ENCODE results near the gene PAQR3. TPM values are rescaled to one million over a fixed set of nuclear protein-coding genes. Genes with fewer than 3 reads are reported as not detected.
A peak's percentile ranks its signal among the peaks of the same experiment; 100 is the strongest.

Gene PAQR3
- total and polyA plus RNA-seq, 8 donors = 1.7 to 33.8 (median 3.2) TPM

GRCh38 chr4:78937837-78938236, 1.4 kb downstream of the PAQR3 start:
- DNase-seq = no peak
- intact Hi-C loops (cut with DNase I; ENCODE audit: low total_unique reads) = no loop called here
- TF ChIP-seq POLR2A (IDR thresholded peaks at IDR 0.05) (no peak), EP300 (IDR thresholded peaks at IDR 0.05) (no peak), POLR2AphosphoS5 (IDR thresholded peaks at IDR 0.05) (no peak)
- TF ChIP-seq, protein P1, sequence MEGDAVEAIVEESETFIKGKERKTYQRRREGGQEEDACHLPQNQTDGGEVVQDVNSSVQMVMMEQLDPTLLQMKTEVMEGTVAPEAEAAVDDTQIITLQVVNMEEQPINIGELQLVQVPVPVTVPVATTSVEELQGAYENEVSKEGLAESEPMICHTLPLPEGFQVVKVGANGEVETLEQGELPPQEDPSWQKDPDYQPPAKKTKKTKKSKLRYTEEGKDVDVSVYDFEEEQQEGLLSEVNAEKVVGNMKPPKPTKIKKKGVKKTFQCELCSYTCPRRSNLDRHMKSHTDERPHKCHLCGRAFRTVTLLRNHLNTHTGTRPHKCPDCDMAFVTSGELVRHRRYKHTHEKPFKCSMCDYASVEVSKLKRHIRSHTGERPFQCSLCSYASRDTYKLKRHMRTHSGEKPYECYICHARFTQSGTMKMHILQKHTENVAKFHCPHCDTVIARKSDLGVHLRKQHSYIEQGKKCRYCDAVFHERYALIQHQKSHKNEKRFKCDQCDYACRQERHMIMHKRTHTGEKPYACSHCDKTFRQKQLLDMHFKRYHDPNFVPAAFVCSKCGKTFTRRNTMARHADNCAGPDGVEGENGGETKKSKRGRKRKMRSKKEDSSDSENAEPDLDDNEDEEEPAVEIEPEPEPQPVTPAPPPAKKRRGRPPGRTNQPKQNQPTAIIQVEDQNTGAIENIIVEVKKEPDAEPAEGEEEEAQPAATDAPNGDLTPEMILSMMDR (IDR thresholded peaks at IDR 0.05) = no peak
- Histone ChIP-seq H3K4me1 (peaks cover 0 to 33% (median 16%) of the 10 kb centered on the region in 4 donors), H3K27ac (no peak overlapping the region), H3K27me3 (no peaks in the 10 kb centered on the region), H3K4me3 (peak overlapping the region in 2 of 4 donors; percentile 64 to 83), H3K9me3 (no peaks in the 10 kb centered on the region), H3K36me3 (peaks cover 0 to 6% (median 1%) of the 10 kb centered on the region in 4 donors)
- 92 to 96% (median 94%) methylated on average over 4 of the region's 4 CpGs for WGBS, 5 donors

- intact Hi-C loops (cut with DNase I; ENCODE audit: low total_unique reads) = no loop called here
- Histone ChIP-seq H3K36me3 (peaks cover 0 to 9% (median 4%) of the 10 kb centered on the region in 4 donors), H3K4me1 (peaks cover 0 to 33% (median 16%) of the 10 kb centered on the region in 4 donors), H3K27ac (no peak overlapping the region), H3K27me3 (no peaks in the 10 kb centered on the region), H3K9me3 (no peaks in the 10 kb centered on the region), H3K4me3 (no peak overlapping the region)
- DNase-seq = no peak
- WGBS, 5 donors = 75 to 86% (median 83%) methylated on average over 4 of the region's 4 CpGs
- TF ChIP-seq POLR2A (IDR thresholded peaks at IDR 0.05) (no peak), EP300 (IDR thresholded peaks at IDR 0.05) (no peak), POLR2AphosphoS5 (IDR thresholded peaks at IDR 0.05) (no peak)
- TF ChIP-seq, protein P1 (IDR thresholded peaks at IDR 0.05) = no peak
These were observed 2.2 kb downstream of the PAQR3 start for GRCh38 chr4:78936989-78937388.

GRCh38 chr4:78930016-78930629, 9.1 kb downstream of the PAQR3 start:
- Histone ChIP-seq H3K27ac (no peak overlapping the region), H3K9me3 (no peaks in the 10 kb centered on the region), H3K4me1 (no peaks in the 10 kb centered on the region), H3K4me3 (no peak overlapping the region), H3K27me3 (no peaks in the 10 kb centered on the region), H3K36me3 (peaks cover 0 to 44% (median 33%) of the 10 kb centered on the region in 4 donors)
- intact Hi-C loops (cut with DNase I; ENCODE audit: low total_unique reads) = no loop called here
- WGBS, 5 donors = 94 to 98% (median 96%) methylated on average over 6 of the region's 6 CpGs
- DNase-seq = no peak
- TF ChIP-seq POLR2A (IDR thresholded peaks at IDR 0.05) = no peak
- TF ChIP-seq POLR2AphosphoS5 (IDR thresholded peaks at IDR 0.05) = no peak
- TF ChIP-seq EP300 (IDR thresholded peaks at IDR 0.05) = no peak
- TF ChIP-seq, protein P1 (IDR thresholded peaks at IDR 0.05) = no peak

DNA sequence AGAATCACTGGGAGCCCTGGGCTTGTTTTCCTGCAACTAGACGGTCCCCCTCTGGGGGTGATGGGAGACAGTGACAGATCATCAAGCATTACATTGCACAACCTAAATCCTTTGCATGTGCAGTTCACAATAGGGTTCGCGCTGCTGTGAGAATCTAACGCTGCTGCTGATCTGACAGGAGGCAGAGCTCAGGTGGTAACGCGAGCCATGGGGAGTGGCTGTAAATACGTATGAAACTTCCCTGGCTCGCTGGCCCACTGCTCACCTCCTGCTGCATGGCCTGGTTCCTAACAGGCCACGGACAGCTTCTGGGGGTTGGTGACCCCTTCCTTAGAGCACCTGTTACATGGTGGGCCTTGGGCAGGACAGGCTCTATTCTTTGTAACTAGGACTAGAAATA, 10.4 kb downstream of the PAQR3 start:
- no peak overlapping the region for H3K4me3 ChIP-seq
- intact Hi-C loops (cut with DNase I; ENCODE audit: low total_unique reads) = no loop called here
- H3K36me3 ChIP-seq = peaks cover 0 to 45% (median 37%) of the 10 kb centered on the region in 4 donors

More for the DNA sequence above, 10.4 kb downstream of the PAQR3 start:
- Histone ChIP-seq H3K4me1 (no peaks in the 10 kb centered on the region), H3K27me3 (no peaks in the 10 kb centered on the region), H3K9me3 (no peaks in the 10 kb centered on the region), H3K27ac (no peak overlapping the region)
- WGBS, 5 donors = 89 to 96% (median 94%) methylated on average over 9 of the region's 9 CpGs
- DNase-seq = no peak
- TF ChIP-seq POLR2AphosphoS5 (IDR thresholded peaks at IDR 0.05) (no peak), EP300 (IDR thresholded peaks at IDR 0.05) (no peak), POLR2A (IDR thresholded peaks at IDR 0.05) (no peak)
- TF ChIP-seq, protein P1 (IDR thresholded peaks at IDR 0.05) = no peak
